Chondrocyte (in vitro differentiated cells): ENCODE data around the gene PCNX3. TPM values are rescaled to one million over a fixed set of nuclear protein-coding genes. Genes with fewer than 3 reads are reported as not detected.

ENCODE experiments used
- DNase-seq: peaks from one replicate; pipeline ENCODE4 v3.0.0; 2021; ENCODE audit warnings: mixed read lengths, low spot score
- H3K27ac Mint-ChIP-seq: one replicate; pipeline ENCODE4 v1.8.0; 2021; ENCODE audit warnings: mild to moderate bottlenecking, moderate library complexity, mixed read lengths; ENCODE audit not compliant: unreplicated experiment
- H3K27me3 Mint-ChIP-seq: 2 replicates; pipeline ENCODE4 v1.8.0; 2021; ENCODE audit warnings: low read depth, mixed read lengths
- H3K36me3 Mint-ChIP-seq: 2 replicates; pipeline ENCODE4 v1.8.0; 2021; ENCODE audit warnings: low read depth, mixed read lengths
- H3K4me1 Mint-ChIP-seq: 2 replicates; pipeline ENCODE4 v1.8.0; 2021; ENCODE audit warnings: low read depth, mild to moderate bottlenecking, mixed read lengths
- H3K4me3 Mint-ChIP-seq: one replicate; pipeline ENCODE4 v1.8.0; 2021; ENCODE audit warnings: mild to moderate bottlenecking, moderate library complexity, mixed read lengths; ENCODE audit not compliant: unreplicated experiment
- H3K9me3 Mint-ChIP-seq: 2 replicates; pipeline ENCODE4 v1.8.0; 2021; ENCODE audit warnings: low read depth, mixed read lengths
- total RNA-seq: library from RNA; stranded (reverse); gene quantifications from 3 replicates; pipeline ENCODE4 v1.2.1, GENCODE V29; 2021
- TF ChIP-seq, protein P1 (sequence below): fragments of 200-600 bp; sonication (generic); IDR thresholded peaks from 2 replicates; pipeline ENCODE4 v1.5.0; 2021; ENCODE audit warnings: antibody characterized with exemption, mild to moderate bottlenecking, moderate library complexity

The PCNX3 gene
- total RNA-seq, 1 donor from 2014 or later: 36.3 TPM

DNA sequence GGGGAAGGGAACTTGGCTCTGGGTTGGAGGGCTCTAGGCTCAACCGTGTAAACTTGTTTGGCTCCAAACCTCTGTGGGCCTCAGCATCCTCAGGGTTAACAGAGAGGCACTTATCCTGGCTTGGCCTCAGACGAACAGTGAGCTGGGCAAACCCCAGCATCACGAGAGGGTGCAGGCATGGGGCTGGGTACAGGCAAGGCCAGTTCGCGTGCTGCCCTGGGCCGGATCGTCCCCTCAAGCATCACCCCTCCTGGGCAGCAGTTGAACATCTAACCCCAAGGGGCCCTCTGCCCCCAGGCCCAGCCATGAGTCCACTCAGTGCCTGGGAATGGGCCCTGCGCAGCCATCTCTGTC is 37.8 kb upstream of the PCNX3 start:
- H3K27me3 Mint-ChIP-seq: no peaks in the 10 kb centered on the region
- H3K4me3 Mint-ChIP-seq: peak overlapping the region; percentile 83
- no peaks in the 10 kb centered on the region for H3K9me3 Mint-ChIP-seq
- peaks cover 46% of the 10 kb centered on the region for H3K4me1 Mint-ChIP-seq
- TF ChIP-seq, protein P1, sequence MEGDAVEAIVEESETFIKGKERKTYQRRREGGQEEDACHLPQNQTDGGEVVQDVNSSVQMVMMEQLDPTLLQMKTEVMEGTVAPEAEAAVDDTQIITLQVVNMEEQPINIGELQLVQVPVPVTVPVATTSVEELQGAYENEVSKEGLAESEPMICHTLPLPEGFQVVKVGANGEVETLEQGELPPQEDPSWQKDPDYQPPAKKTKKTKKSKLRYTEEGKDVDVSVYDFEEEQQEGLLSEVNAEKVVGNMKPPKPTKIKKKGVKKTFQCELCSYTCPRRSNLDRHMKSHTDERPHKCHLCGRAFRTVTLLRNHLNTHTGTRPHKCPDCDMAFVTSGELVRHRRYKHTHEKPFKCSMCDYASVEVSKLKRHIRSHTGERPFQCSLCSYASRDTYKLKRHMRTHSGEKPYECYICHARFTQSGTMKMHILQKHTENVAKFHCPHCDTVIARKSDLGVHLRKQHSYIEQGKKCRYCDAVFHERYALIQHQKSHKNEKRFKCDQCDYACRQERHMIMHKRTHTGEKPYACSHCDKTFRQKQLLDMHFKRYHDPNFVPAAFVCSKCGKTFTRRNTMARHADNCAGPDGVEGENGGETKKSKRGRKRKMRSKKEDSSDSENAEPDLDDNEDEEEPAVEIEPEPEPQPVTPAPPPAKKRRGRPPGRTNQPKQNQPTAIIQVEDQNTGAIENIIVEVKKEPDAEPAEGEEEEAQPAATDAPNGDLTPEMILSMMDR: no peak
- DNase-seq: no peak
- H3K36me3 Mint-ChIP-seq: peaks cover 14% of the 10 kb centered on the region
- peak overlapping the region; percentile 54 for H3K27ac Mint-ChIP-seq

DNA sequence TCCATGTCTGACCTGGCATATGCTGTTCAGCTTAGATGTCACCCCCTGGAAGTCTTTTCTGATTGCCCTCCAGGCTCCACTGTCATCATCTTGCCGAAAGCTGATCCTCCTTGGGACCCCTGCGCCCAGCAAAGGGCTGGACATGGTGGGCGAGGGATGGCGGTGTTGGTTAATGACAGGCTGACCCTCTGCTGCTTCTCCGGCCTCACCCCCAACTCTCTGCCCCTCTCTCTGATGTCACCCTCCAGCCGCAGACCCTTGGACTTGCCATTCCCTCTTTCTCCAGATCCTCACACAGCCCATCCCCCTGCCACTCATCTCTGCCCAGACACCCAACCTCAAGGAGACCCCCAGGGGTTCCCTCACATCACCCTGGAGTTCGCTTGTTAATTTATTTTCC is 37.4 kb upstream of the PCNX3 start:
- TF ChIP-seq, protein P1: no peak
- H3K9me3 Mint-ChIP-seq: no peaks in the 10 kb centered on the region
- H3K27ac Mint-ChIP-seq: no peak overlapping the region
- H3K36me3 Mint-ChIP-seq: peaks cover 14% of the 10 kb centered on the region
- no peaks in the 10 kb centered on the region for H3K27me3 Mint-ChIP-seq
- no peak for DNase-seq
- peak overlapping the region; percentile 83 for H3K4me3 Mint-ChIP-seq
- H3K4me1 Mint-ChIP-seq: peaks cover 44% of the 10 kb centered on the region

DNA sequence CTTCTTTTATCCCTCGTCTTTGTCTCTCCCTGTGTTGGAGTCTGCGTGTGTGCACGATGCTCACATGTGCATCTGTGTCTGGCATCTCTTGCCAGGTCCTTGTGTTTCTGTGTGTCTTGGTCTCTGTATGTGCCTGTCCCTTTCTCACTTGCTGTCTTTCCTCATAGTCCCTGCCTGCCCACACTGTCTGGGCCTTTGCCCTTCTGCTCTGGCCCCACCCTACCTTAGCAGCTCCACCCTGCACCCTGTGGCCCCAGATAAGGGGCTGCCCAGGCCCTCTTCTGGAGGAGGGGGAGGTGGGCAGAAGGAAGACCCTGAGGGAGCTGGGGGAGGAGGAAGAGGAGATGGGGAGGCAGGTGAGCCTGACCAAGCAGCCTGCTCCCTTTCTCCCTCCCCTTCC is 36.9 kb upstream of the PCNX3 start:
- peak overlapping the region; percentile 11 for H3K27ac Mint-ChIP-seq

DNA sequence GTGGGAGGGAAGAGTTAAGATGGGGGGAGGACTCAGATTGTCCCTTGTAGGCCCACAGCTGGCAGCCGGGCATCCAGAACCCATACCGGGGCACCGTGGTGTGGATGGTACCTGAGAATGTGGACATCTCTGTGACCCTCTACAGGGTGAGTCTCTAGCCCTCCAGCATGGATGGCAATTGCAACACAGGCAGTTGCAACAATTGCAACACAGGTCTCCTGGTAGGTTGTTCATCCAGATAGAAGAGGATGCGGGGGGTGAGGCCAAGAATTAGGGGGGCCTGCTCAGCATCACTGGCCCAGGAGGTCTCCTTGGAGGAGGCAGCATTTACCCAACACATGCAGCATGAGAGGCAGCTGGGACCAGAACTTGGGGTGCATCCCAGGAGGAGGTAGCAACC is 36.3 kb upstream of the PCNX3 start:
- Mint-ChIP-seq H3K4me3 (no peak overlapping the region), H3K27ac (no peak overlapping the region), H3K27me3 (no peaks in the 10 kb centered on the region), H3K36me3 (peaks cover 14% of the 10 kb centered on the region), H3K9me3 (no peaks in the 10 kb centered on the region), H3K4me1 (peaks cover 35% of the 10 kb centered on the region)
- no peak for DNase-seq
- TF ChIP-seq, protein P1: no peak

More for the DNA sequence above, 36.9 kb upstream of the PCNX3 start:
- Mint-ChIP-seq H3K27me3 (no peaks in the 10 kb centered on the region), H3K4me1 (peaks cover 38% of the 10 kb centered on the region), H3K9me3 (no peaks in the 10 kb centered on the region), H3K4me3 (no peak overlapping the region), H3K36me3 (peaks cover 14% of the 10 kb centered on the region)
- TF ChIP-seq, protein P1: no peak
- no peak for DNase-seq

DNA sequence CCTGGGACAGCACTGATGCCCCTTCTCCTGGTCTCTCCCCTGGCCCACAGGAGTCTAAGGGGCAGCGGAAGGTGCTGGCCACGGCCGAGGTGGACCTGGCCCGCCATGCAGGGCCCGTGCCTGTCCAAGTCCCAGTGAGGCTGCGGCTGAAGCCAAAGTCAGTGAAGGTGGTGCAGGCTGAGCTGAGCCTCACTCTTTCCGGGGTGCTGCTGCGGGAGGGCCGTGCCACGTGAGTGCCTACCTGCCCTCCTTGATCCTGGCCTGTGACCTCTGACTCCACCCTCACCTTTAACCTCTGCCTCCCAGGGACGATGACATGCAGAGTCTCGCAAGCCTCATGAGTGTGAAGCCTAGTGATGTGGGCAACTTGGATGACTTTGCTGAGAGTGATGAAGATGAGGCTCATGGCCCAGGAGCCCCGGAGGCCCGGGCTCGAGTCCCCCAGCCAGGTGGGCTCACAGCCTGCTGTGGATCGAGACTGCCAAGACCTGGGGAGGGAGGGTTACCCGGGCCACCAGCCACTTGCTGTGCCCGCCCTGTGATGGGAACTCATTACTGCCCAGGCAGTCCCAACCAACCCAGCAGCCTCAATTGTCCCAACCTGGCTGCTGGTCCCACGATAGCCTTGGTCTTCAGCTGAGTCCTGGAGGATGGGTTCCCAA is 35.4 kb upstream of the PCNX3 start:
- TF ChIP-seq, protein P1: no peak
- H3K4me3 Mint-ChIP-seq: no peak overlapping the region
- H3K4me1 Mint-ChIP-seq: peaks cover 29% of the 10 kb centered on the region
- peaks cover 14% of the 10 kb centered on the region for H3K36me3 Mint-ChIP-seq
- DNase-seq: no peak
- H3K9me3 Mint-ChIP-seq: no peaks in the 10 kb centered on the region
- no peak overlapping the region for H3K27ac Mint-ChIP-seq
- H3K27me3 Mint-ChIP-seq: no peaks in the 10 kb centered on the region
